KOPT-K1 (cell line): ENCODE measurements around the gene FGFRL1.
"Not testable (repeated sequence)": the region's sequence is repeated elsewhere in the genome, so short reads cannot be mapped to it uniquely, and the experiment has no call there.

Experiments used
- H3K27ac ChIP-seq: fragments of 200-600 bp; sonication (generic); 2 replicates; pipeline ENCODE4 v1.5.1; 2016; ENCODE audit warnings: antibody characterized with exemption, mild to moderate bottlenecking, low read depth, low read length; ENCODE audit not compliant: poor library complexity, severe bottlenecking
- H3K36me3 ChIP-seq: fragments of 200-600 bp; sonication (generic); 2 replicates; pipeline ENCODE4 v1.5.1; 2017; ENCODE audit warnings: antibody characterized with exemption, mild to moderate bottlenecking, low read length, moderate library complexity; ENCODE audit not compliant: insufficient read depth
- H3K9me3 ChIP-seq: fragments of 200-600 bp; sonication (generic); 2 replicates; pipeline ENCODE4 v1.5.1; 2017; ENCODE audit warnings: antibody characterized with exemption, low read length, mild to moderate bottlenecking; ENCODE audit not compliant: insufficient read depth, poor library complexity, severe bottlenecking

The FGFRL1 gene

GRCh38 chr4:996030-996996, 15.1 kb upstream of the FGFRL1 start:
- Histone ChIP-seq H3K36me3 (no peaks in the 10 kb centered on the region; the same call in 1 of the 2 replicates), H3K27ac (no peak overlapping the region), H3K9me3 (no peaks in the 10 kb centered on the region)

- H3K36me3 ChIP-seq, result no peaks in the 10 kb centered on the region
- H3K27ac ChIP-seq, result no peak overlapping the region
- no peaks in the 10 kb centered on the region for H3K9me3 ChIP-seq
These were observed 14.4 kb upstream of the FGFRL1 start for GRCh38 chr4:996997-997374.

- Histone ChIP-seq H3K36me3 (no peaks in the 10 kb centered on the region), H3K9me3 (no peaks in the 10 kb centered on the region), H3K27ac (no peak overlapping the region)
These were observed 13.9 kb upstream of the FGFRL1 start for GRCh38 chr4:997375-998071.

- Histone ChIP-seq H3K9me3 (no peaks in the 10 kb centered on the region), H3K27ac (no peak overlapping the region), H3K36me3 (no peaks in the 10 kb centered on the region)
These were observed 13.2 kb upstream of the FGFRL1 start for GRCh38 chr4:998096-998691.

GRCh38 chr4:999240-999863, 12.1 kb upstream of the FGFRL1 start:
- not testable (repeated sequence) for H3K36me3 ChIP-seq, H3K27ac ChIP-seq, H3K9me3 ChIP-seq

- Histone ChIP-seq H3K9me3 (no peaks in the 10 kb centered on the region), H3K27ac (no peak overlapping the region), H3K36me3 (no peaks in the 10 kb centered on the region)
These were observed 11.5 kb upstream of the FGFRL1 start for GRCh38 chr4:999882-1000425.

GRCh38 chr4:1000686-1001260, 10.7 kb upstream of the FGFRL1 start:
- Histone ChIP-seq H3K27ac (no peak overlapping the region), H3K9me3 (no peaks in the 10 kb centered on the region), H3K36me3 (no peaks in the 10 kb centered on the region)

GRCh38 chr4:1001561-1002130, 9.8 kb upstream of the FGFRL1 start:
- H3K27ac ChIP-seq, result no peak overlapping the region
- no peaks in the 10 kb centered on the region for H3K9me3 ChIP-seq
- H3K36me3 ChIP-seq, result no peaks in the 10 kb centered on the region

GRCh38 chr4:1002131-1002630, 9.2 kb upstream of the FGFRL1 start:
- H3K36me3 ChIP-seq, result no peaks in the 10 kb centered on the region
- no peaks in the 10 kb centered on the region for H3K9me3 ChIP-seq
- H3K27ac ChIP-seq, result no peak overlapping the region

GRCh38 chr4:1002631-1003251, 8.7 kb upstream of the FGFRL1 start:
- H3K9me3 ChIP-seq, result no peaks in the 10 kb centered on the region
- no peaks in the 10 kb centered on the region for H3K36me3 ChIP-seq
- no peak overlapping the region for H3K27ac ChIP-seq

- H3K9me3 ChIP-seq, result no peaks in the 10 kb centered on the region
- H3K36me3 ChIP-seq, result no peaks in the 10 kb centered on the region
- H3K27ac ChIP-seq, result no peak overlapping the region
These were observed 8.0 kb upstream of the FGFRL1 start for GRCh38 chr4:1003271-1004070.

- Histone ChIP-seq H3K36me3 (no peaks in the 10 kb centered on the region), H3K9me3 (no peaks in the 10 kb centered on the region), H3K27ac (no peak overlapping the region)
These were observed 7.4 kb upstream of the FGFRL1 start for GRCh38 chr4:1004071-1004418.
